Stimulated activated CD4-positive, alpha-beta T cell treated with anti-CD3 and anti-CD28 coated beads, Interleukin-15, amount 100 ng/mL, for 1 hour (primary cell): Measurements from ENCODE around the gene WNT5A.

ENCODE experiments used
- DNase-seq, 2 donors: peaks; one replicate each; pipeline ENCODE4 v3.0.0-alpha.2; 2020; ENCODE audit warnings: low read depth in 1 of 2, low spot score in 1 of 2

WNT5A gene

DNA sequence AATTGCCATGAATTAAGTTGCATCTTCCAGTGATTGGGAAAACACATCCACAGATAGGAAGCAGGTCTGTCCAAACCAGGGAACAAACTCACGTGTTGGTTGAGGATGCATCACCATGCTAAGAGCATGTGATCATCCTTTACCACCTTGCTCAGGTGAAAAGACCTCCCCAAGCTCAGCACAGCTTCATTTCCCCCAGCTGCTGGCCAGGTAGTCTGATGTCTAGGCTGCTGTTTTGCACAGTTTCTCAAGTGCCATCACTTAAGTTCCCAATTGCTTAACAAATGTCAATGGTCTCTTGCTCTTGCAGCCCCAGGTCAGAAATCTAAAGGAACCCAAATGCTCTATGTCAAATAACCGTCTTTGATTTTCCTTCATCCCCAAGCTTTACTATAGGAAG is 34.2 kb downstream of the WNT5A start:
- no peak for DNase-seq

DNA sequence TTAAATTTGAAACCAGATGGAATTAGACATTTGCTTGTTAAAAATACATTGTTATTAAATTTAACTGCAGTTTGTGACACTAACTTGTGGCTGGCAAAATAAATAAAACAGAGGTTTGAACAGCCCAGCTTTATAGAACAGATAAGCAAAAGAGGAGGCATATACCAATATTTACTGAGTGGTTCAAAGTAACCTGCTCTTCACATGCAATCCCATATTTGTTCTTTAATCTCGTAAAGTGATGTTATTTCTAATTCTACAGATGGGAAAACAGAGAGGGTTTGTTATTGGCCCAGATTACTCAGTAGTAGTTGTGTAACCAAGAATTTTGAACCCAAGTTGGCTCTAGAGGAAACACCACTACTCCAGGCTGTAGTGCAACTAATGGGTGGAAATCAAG is 37.6 kb downstream of the WNT5A start:
- DNase-seq = no peak

DNA sequence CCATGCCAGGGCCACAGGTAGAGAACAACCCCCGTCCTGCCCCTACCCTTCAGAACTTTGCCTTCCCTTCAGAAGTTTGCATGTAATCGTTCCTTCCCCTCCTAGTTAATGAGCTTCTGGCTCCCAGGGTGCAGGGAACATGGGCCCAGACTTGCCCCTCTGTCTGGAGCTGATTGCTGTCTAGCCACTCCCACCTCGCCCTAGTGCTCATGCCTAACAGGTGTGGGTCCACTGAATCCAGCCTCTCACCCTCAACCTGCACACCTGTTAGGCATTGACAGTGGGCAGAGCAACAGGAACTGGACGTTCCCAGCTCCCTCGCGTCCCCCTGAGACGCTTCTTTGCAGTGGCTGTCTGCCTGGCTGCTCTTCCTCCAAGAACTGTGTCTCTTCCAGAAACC is 40.3 kb downstream of the WNT5A start:
- no peak for DNase-seq

DNA sequence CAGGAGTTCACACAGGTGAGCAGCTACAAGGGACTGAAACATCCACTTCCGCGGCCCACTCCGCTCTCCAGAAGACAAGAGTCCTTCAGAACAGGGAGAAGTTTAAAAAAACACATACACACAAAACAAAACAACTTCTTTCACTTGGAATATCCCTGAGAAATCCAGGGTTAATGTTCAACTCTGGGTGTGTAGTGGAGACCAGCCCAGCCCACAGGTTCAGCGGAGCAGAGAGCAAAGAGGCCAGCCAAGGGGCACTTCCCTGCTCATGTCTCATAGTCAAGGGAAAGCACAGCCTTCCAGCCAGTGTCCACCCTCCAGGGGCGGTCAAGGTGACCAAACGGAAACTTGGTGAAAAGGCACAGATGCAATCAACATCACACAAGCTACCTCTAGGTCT is 41.6 kb downstream of the WNT5A start:
- no peak for DNase-seq

DNA sequence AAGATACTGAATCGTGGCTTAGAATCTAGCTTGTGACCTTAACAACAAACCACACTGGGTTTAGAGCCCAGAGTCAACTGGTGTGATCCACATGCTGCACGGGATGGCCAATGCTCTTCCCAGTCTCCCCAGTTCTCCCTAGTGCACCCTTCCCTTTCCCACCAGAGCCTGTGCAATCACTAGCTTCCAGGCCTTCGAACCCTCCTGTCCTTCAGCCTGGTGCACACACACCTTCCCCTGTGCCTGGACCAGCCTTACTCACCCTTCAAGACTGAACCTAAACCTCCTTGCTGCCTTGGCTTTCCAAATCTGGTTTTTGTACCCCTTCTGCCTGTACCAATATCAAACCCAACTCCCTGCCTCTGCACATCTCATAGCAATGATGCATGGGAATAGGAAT is 43.8 kb downstream of the WNT5A start:
- no peak for DNase-seq

DNA sequence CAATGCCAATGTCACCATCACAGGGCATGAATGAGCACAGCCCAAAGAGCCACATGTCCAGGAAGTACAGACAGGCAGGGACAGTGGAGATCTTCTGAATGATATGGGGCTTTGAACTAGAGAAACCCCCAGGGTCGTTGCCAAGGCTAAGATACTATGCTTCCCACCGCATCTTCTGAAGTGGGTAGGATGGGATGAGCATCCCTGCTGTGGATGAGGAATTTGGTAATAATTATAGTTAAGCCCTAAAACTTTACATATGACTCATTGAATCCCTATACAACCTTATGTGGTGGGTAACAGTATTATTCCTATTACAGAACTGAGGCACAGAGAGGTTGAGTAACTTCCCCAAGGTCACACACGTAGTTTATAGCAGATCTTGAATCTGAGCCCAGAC is 44.2 kb downstream of the WNT5A start:
- DNase-seq = no peak

DNA sequence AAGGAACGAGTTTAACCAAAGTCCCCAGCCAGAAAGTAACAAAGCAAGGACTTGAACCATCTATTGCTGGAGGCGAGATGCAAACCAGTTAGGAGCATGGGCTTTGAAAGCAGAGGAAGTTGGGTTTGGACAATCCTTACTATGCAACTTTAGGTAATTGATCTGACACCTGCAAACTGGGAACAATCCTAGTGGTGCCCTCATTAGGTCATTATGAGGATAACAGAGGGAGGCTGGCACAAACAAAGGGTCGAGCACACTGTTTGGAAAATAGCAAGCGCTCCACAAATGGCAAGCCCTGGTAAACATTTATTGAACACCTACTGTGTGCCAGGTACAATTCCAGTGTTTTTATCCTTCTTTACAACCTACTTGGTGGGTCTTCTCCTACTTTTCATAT is 45.6 kb downstream of the WNT5A start:
- no peak for DNase-seq

DNA sequence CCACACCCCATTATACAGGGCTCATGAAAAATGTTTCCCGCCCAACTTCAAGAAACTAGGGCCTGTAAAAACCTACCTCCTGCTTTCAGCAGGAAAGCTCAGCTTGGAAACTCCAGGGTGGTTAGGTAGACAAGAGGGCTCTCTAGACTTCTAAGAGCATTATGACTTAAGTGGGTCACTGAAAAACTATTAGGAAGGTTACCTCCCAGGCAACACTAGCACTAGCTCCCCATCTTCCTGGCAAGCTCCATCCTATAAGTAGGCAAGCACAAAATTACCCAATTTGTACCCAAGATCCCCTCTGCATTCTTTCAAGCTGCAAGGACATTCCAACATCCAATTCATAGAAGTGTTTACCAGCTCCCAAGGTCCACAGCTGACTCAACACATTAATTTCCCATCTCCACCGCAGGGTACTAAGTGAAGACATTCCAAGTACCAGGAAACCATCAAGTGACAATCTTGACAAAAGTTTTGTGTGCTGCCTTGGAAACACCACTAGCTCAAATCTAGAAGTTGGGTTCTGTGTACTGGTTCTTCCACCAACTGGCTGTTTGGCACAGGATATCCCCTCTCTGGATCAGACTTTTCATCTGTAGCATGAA is 46.9 kb downstream of the WNT5A start:
- no peak for DNase-seq

DNA sequence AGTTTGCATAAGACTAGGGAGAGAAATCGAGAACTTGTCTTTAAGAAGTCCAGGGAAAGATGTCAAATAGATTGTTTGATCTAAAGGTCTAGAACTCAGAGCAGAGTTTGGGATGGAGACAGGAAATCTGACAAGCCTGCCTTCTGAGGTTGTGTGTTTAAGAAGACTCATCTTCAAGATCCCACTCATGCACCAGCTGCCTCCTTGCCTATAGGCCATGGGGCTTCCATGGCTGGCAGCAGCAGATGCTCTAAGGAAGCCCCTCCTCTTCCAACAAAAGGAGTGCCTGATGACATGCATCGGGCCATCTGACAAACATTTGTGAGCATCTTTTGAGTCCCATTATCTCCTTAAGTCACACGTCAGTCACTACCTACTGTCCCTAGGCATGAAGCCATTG is 47.4 kb downstream of the WNT5A start:
- no peak for DNase-seq

DNA sequence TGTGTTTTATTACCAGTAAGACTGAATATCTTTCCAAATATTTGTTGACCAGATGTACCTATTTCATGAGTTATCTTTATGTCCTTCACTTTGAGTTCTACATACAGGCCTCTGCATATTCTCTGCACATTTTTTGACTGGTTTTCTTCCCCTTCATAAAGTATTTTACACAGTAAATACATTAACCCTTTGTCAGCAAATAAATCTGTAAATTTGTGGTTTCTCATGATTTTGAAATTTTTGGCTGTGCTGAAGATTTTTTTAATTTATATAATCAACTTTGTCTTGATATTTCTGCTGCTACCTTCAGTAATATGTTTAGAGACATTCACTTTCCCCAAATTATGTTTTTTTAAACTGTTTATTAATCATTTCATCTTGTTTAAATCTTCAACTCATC is 50.5 kb downstream of the WNT5A start:
- no peak for DNase-seq

DNA sequence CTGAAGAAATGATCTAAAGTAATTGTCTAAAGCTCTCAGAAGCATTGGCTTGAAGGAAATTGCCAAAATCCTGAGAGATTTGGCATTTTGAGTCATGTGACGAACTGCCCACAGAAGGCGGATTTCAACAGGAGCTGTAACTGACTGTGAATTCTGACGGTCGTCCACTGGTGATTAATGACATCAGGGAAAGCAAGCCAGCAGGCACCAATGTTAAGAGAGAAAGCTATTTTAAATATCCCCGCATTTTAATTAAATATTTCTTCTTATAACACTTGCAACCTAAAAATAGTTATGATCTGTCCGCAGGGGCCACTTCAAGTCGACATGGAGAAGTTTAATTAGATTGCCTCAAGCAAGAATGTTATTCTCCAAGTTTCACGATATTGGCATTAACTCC is 51.6 kb downstream of the WNT5A start:
- DNase-seq = no peak

DNA sequence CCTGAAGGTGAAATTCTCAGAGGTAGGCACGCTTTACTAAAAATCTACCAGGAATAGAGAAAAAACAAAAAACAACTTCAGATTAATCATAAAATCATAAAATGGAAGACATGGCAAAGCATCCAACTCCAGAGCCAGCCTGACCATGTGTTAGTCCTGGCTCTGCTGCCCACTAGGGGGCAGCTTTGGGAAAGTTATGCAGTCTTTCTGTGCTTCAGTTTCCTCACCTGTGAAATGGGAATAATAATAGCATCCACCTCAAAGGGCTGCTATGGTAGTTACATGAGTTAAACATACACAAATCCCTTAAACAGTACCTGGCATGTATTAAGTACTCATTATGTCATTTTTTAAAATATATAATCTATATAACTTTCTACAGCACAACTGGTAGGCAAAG is 52.3 kb downstream of the WNT5A start:
- no peak for DNase-seq

DNA sequence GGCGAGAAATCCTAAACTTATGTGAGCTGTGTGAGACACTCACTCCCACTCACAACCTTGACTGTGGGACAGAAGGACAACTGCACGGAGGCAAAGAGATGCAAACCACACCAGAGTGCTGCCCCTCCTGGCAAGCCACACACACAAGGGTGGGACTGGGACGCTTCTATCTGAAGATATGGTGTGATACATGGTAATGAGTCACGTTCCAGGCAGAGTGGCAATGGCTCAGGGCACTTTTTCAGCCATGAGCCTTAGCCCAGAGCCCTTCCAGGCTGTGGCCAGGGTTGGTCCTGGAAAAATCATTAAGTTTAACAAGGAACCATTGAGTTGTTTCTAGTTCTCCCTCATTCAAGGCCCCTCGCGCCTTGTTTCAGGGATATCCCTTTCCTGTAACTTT is 56.1 kb downstream of the WNT5A start:
- DNase-seq = no peak

DNA sequence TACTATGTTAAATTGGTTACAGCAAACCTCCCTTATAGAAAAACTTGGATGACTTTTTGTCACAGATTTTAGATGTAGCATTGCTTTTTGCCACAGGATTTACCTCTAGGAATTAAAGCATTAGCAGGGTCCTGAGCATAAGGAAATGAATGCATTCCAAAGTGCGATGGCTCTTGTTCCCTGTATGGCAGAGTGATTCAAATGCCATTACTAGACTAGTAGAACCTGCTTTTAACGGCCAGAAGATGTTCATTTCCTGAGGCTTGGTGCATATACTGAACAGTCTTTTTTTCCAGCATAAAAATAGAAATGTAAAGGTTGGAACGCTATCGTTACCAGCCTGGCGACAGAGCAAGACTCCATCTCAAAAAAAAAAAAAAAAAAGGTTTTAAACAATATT is 59.4 kb downstream of the WNT5A start:
- DNase-seq = no peak

DNA sequence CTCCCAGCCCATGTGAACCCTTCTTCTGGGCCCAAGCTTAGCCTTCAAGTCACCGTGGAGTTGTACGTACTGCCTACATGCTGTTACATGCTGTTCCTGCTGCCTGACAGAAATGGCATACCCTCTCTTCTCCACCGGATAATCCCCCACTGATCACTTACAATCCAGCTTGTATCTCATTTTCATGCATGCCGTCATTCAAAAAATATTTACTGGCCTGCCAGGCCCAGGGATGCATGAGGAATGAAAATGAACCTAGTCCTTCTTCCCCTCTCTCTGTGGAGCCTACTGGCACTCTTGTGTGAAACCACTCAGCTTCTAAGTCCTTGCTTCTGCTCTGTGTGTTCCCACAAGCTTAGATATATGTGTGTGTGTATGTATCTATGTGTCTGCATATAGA is 60.6 kb downstream of the WNT5A start:
- DNase-seq = no peak

DNA sequence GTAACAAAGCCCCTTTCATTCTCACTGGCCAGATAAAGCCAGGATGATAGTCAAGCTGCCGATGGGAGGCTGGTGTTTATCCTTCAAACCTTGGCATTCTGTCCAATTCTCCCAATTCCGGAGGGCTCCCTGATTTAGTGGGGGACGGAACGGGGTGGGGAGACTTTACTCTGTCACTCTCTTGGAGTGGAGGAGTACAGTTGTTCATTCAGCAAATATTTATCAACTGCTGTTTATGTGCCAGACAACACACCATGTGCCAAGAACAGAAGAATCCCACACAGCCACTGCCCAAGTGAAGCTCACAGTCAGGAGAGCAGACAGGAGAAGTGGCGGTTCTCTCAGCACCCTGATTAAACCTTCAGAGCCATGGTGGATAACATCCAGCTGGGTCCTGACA is 63.3 kb downstream of the WNT5A start:
- no peak for DNase-seq

DNA sequence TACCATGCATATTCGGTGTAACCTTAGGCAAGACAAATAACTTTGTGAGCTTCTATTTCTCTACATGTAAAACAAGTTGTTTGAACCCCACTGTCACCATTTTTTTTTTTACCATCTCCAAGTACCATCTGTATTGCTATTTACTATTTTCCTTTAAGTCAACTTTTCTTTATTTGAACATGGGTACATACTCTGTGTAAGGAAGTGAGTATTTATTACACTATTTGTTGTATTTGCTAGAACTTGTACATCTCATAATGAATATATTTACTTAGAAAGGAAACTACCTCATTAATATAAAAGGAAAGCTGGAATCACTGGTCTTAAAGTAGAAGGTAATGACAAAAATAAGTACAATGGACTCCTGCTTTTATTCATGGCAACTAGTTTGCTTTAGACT is 69.9 kb downstream of the WNT5A start:
- DNase-seq = no peak

DNA sequence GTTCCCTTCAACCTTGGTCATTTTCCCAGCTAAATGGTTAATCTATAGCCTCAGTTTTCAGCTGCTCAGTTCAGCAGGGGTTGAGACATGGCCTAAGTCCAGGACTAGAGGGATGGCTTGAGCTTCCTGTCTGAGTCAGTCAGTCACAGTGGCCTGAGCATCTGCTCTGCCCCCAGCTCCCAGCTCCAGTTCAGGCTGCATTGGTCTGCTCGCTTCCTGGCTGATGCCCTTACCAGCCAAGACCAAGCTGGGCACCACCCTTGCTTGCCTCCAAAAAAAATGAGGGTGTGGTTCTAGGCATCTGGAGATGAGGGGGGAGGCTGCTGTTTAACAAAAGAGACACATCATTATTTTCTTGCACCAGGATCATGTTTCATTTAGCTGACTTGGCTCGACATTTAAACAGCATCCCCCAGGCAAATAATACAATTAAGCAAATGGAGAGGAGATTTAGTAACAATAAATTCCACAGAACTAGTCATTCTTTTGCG is 70.7 kb downstream of the WNT5A start:
- DNase-seq = no peak
